Activated B cell treated with CpG ODN at 0.5 μM for 24 hours (primary cell): ENCODE measurements around the gene B4GALT7. TPM values are rescaled to one million over a fixed set of nuclear protein-coding genes. Genes with fewer than 3 reads are reported as not detected.
"Not testable (repeated sequence)": the region's sequence is repeated elsewhere in the genome, so short reads cannot be mapped to it uniquely, and the experiment has no call there.

Source experiments
- ATAC-seq: fragments of 200-7000 bp; cut with Tn5 transposase; one replicate; pipeline ENCODE4 v1.10.0; 2021; ENCODE audit warnings: low read depth, mild to moderate bottlenecking, moderate library complexity
- CTCF ChIA-PET: fragments of 350-600 bp; sonication (Branson Sonifier 250); formaldehyde crosslinking; loops from one replicate; lab custom pipeline; 2021; ENCODE audit warnings: antibody characterized with exemption; lab: Charles Lee
- POLR2A ChIA-PET: fragments of 350-600 bp; sonication (Branson Sonifier 250); formaldehyde crosslinking; loops from one replicate; lab custom pipeline; 2021; ENCODE audit warnings: antibody characterized with exemption; lab: Charles Lee
- DNase-seq: peaks from one replicate; pipeline ENCODE4 v3.0.0; 2022
- H3K27ac Mint-ChIP-seq: one replicate; pipeline ENCODE4 v1.8.0; 2020; ENCODE audit warnings: mixed read lengths
- H3K27me3 Mint-ChIP-seq: one replicate; pipeline ENCODE4 v1.8.0; 2021; ENCODE audit warnings: mixed read lengths
- H3K36me3 Mint-ChIP-seq: one replicate; pipeline ENCODE4 v1.8.0; 2021; ENCODE audit warnings: low read depth, mixed read lengths
- H3K4me1 Mint-ChIP-seq: one replicate; pipeline ENCODE4 v1.8.0; 2021; ENCODE audit warnings: mixed read lengths
- H3K4me3 Mint-ChIP-seq: one replicate; pipeline ENCODE4 v1.8.0; 2020; ENCODE audit warnings: mild to moderate bottlenecking, mixed read lengths
- H3K9me3 Mint-ChIP-seq: one replicate; pipeline ENCODE4 v1.8.0; 2020; ENCODE audit warnings: mixed read lengths
- CTCF ChIP-seq: fragments of 200-600 bp; IDR thresholded peaks from one replicate; pipeline ENCODE4 v1.8.0; 2022; ENCODE audit warnings: antibody characterized with exemption, mild to moderate bottlenecking
- intact Hi-C: fragments of 100-400 bp; cut with micrococcal nuclease; formaldehyde crosslinking; loops from one replicate; pipeline ENCODE4 v1.15.1; 2024
- total RNA-seq: library from RNA; stranded (reverse); gene quantifications from 2 replicates; pipeline ENCODE4 v1.2.3, GENCODE V29; 2022

Gene B4GALT7
- total RNA-seq, 1 donor from 2014 or later = 42.3 TPM

- no peak for ATAC-seq
- CTCF ChIA-PET = no interaction called here
Observed at GRCh38 chr5:177555228-177555627, 44.7 kb upstream of the B4GALT7 start.

GRCh38 chr5:177555665-177556064, 44.3 kb upstream of the B4GALT7 start:
- H3K4me3 Mint-ChIP-seq = peak overlapping the region; percentile 88
- no peaks in the 10 kb centered on the region for H3K9me3 Mint-ChIP-seq
- H3K36me3 Mint-ChIP-seq = peaks cover 9% of the 10 kb centered on the region
- POLR2A ChIA-PET = no interaction called here
- TF ChIP-seq CTCF = no peak
- H3K27ac Mint-ChIP-seq = no peak overlapping the region
- H3K27me3 Mint-ChIP-seq = no peaks in the 10 kb centered on the region
- CTCF ChIA-PET = no interaction called here
- intact Hi-C loops = loop anchor here (2.0 kb wide), 1 partner anchor 45 kb away; the partner anchor contains the start of gene B4GALT7
- DNase-seq = no peak
- H3K4me1 Mint-ChIP-seq = peaks cover 24% of the 10 kb centered on the region
- no peak for ATAC-seq

More at GRCh38 chr5:177555228-177555627, 44.7 kb upstream of the B4GALT7 start:
- Mint-ChIP-seq H3K4me1 (peaks cover 27% of the 10 kb centered on the region), H3K9me3 (no peaks in the 10 kb centered on the region), H3K4me3 (peak overlapping the region; percentile 88), H3K27ac (no peak overlapping the region), H3K27me3 (no peaks in the 10 kb centered on the region), H3K36me3 (peaks cover 11% of the 10 kb centered on the region)
- no peak for TF ChIP-seq CTCF
- intact Hi-C loops = loop anchor here (2.0 kb wide), 1 partner anchor 46 kb away; the partner anchor contains the start of gene B4GALT7
- DNase-seq = no peak
- POLR2A ChIA-PET = no interaction called here

GRCh38 chr5:177557041-177557647, 42.8 kb upstream of the B4GALT7 start:
- Mint-ChIP-seq H3K4me1 (peaks cover 22% of the 10 kb centered on the region), H3K36me3 (peaks cover 6% of the 10 kb centered on the region), H3K27me3 (no peaks in the 10 kb centered on the region), H3K9me3 (no peaks in the 10 kb centered on the region), H3K4me3 (no peak overlapping the region), H3K27ac (no peak overlapping the region)
- intact Hi-C loops = no loop called here
- ATAC-seq (no peak), DNase-seq (no peak)
- POLR2A ChIA-PET = no interaction called here
- no peak for TF ChIP-seq CTCF
- CTCF ChIA-PET = interaction anchor here (1.4 kb wide), 1 partner anchor 9 kb away, joined by 3 read pairs; no protein-coding TSS in a partner anchor

- Mint-ChIP-seq H3K36me3 (peaks cover 2% of the 10 kb centered on the region), H3K27ac (no peak overlapping the region), H3K4me1 (peaks cover 15% of the 10 kb centered on the region), H3K9me3 (no peaks in the 10 kb centered on the region), H3K4me3 (no peak overlapping the region), H3K27me3 (no peaks in the 10 kb centered on the region)
- DNase-seq = no peak
- ChIA-PET POLR2A (no interaction called here), CTCF (interaction anchor here (1.0 to 1.4 kb wide), 2 partner anchors 10 to 154 kb away, joined by 3 read pairs; no protein-coding TSS in a partner anchor)
- no peak for TF ChIP-seq CTCF
- intact Hi-C loops = no loop called here
- no peak for ATAC-seq
Observed at GRCh38 chr5:177557796-177558195, 42.1 kb upstream of the B4GALT7 start.

- H3K27me3 Mint-ChIP-seq, DNase-seq, H3K27ac Mint-ChIP-seq, H3K4me3 Mint-ChIP-seq, CTCF ChIA-PET, H3K4me1 Mint-ChIP-seq, ATAC-seq, H3K36me3 Mint-ChIP-seq, POLR2A ChIA-PET, intact Hi-C loops, H3K9me3 Mint-ChIP-seq: not testable (repeated sequence)
Observed at GRCh38 chr5:177559446-177559941, 40.4 kb upstream of the B4GALT7 start.
